GM23338 (cell line): Measurements from ENCODE around the gene PLA2G4B.

ENCODE experiments used
- CREB1 ChIP-seq: fragments of 250-450 bp; sonication (Bioruptor Pico); IDR thresholded peaks from 2 replicates; pipeline ENCODE4 v1.5.0; 2020; ENCODE audit warnings: low read depth, mild to moderate bottlenecking, moderate library complexity
- EZH2 ChIP-seq: fragments of 200-600 bp; sonication (generic); IDR thresholded peaks from one replicate; pipeline ENCODE4 v1.8.0; 2017; ENCODE audit warnings: antibody characterized with exemption, mild to moderate bottlenecking, low read depth; ENCODE audit not compliant: unreplicated experiment
- POLR2AphosphoS5 ChIP-seq: IDR thresholded peaks from 2 replicates; pipeline ENCODE4 v1.6.1; 2016; ENCODE audit warnings: antibody characterized with exemption, low read depth
- STAT1 ChIP-seq: IDR thresholded peaks from one replicate; pipeline ENCODE4 v1.6.1; 2016; ENCODE audit warnings: antibody characterized with exemption; ENCODE audit not compliant: unreplicated experiment
- ZNF114 ChIP-seq: fragments of 250-450 bp; sonication (Bioruptor Pico); IDR thresholded peaks from 2 replicates; pipeline ENCODE4 v1.5.0; 2020; ENCODE audit warnings: mild to moderate bottlenecking, moderate library complexity
- TF ChIP-seq, protein P1 (sequence below), 2 experiments: fragments of 200-600 bp in 1 of 2; sonication (generic) in 1 of 2; conservative IDR thresholded peaks; 2 replicates each; pipeline versions ENCODE4 v1.5.1 to v1.6.1; 2016 to 2017; ENCODE audit warnings: antibody characterized with exemption in 2 of 2, low read depth in 2 of 2, mild to moderate bottlenecking in 2 of 2, moderate library complexity in 1 of 2
- TF ChIP-seq, protein P2 (sequence below): IDR thresholded peaks from one replicate; pipeline ENCODE4 v1.6.1; 2018; ENCODE audit warnings: antibody characterized with exemption; ENCODE audit not compliant: unreplicated experiment
- TF ChIP-seq, protein P3 (sequence below): IDR thresholded peaks from 2 replicates; pipeline ENCODE4 v1.6.1; 2016; ENCODE audit warnings: antibody characterized with exemption

DNA sequence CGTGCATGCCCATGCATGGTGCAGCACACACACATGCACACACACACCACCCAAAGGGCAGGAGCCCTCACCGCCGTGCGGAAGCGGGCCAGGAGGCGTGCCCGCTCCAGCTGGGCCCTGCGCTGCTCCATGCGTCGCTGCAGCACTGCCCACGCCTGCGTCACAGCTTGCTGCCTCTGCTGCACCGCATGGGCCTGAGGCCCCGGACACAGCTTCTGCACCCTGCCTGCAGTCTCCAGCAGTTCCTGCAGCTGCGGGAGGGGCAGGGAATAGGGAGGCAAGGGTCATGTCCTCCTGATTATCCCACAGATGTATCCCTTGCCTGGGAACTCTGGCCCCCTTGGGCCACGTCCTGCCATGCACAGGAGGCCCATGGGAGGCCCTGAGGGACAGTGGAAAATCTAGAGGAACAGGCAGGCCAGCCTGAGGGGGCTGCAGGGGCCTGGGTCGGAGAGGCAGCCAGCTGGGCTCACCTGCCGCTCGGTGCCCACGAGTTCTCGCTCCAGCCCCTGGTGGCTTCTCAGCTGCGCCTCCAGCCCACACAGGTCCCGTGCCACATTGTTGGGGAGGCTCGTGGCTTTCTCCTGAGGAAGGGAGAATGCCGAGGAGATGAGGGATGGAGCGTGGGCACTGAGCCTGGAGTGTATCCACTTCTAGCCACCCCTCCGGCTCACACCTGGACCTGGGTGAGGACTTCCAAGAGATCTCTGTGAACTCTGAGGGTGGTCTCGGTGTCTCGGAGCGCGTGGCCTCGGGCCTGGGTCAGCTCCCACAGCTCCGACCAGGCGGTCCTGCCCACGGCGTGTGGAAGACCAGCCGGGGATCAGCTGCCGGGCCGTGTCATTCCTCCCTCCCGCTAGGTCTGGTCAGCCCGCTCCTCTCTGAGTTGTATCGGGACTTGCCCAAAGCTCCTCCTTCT is 31.4 kb downstream of the PLA2G4B start:
- TF ChIP-seq, protein P1, sequence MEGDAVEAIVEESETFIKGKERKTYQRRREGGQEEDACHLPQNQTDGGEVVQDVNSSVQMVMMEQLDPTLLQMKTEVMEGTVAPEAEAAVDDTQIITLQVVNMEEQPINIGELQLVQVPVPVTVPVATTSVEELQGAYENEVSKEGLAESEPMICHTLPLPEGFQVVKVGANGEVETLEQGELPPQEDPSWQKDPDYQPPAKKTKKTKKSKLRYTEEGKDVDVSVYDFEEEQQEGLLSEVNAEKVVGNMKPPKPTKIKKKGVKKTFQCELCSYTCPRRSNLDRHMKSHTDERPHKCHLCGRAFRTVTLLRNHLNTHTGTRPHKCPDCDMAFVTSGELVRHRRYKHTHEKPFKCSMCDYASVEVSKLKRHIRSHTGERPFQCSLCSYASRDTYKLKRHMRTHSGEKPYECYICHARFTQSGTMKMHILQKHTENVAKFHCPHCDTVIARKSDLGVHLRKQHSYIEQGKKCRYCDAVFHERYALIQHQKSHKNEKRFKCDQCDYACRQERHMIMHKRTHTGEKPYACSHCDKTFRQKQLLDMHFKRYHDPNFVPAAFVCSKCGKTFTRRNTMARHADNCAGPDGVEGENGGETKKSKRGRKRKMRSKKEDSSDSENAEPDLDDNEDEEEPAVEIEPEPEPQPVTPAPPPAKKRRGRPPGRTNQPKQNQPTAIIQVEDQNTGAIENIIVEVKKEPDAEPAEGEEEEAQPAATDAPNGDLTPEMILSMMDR (conservative IDR thresholded peaks at IDR 0.05; ENCODE audit: low read depth in 2 of 2): no peak
- TF ChIP-seq POLR2AphosphoS5 (no peak), EZH2 (no peak), STAT1 (no peak), CREB1 (CRISPR knock-in tag) (no peak), ZNF114 (CRISPR knock-in tag) (no peak)
- TF ChIP-seq, protein P2, sequence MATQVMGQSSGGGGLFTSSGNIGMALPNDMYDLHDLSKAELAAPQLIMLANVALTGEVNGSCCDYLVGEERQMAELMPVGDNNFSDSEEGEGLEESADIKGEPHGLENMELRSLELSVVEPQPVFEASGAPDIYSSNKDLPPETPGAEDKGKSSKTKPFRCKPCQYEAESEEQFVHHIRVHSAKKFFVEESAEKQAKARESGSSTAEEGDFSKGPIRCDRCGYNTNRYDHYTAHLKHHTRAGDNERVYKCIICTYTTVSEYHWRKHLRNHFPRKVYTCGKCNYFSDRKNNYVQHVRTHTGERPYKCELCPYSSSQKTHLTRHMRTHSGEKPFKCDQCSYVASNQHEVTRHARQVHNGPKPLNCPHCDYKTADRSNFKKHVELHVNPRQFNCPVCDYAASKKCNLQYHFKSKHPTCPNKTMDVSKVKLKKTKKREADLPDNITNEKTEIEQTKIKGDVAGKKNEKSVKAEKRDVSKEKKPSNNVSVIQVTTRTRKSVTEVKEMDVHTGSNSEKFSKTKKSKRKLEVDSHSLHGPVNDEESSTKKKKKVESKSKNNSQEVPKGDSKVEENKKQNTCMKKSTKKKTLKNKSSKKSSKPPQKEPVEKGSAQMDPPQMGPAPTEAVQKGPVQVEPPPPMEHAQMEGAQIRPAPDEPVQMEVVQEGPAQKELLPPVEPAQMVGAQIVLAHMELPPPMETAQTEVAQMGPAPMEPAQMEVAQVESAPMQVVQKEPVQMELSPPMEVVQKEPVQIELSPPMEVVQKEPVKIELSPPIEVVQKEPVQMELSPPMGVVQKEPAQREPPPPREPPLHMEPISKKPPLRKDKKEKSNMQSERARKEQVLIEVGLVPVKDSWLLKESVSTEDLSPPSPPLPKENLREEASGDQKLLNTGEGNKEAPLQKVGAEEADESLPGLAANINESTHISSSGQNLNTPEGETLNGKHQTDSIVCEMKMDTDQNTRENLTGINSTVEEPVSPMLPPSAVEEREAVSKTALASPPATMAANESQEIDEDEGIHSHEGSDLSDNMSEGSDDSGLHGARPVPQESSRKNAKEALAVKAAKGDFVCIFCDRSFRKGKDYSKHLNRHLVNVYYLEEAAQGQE: no peak
- TF ChIP-seq, protein P3, sequence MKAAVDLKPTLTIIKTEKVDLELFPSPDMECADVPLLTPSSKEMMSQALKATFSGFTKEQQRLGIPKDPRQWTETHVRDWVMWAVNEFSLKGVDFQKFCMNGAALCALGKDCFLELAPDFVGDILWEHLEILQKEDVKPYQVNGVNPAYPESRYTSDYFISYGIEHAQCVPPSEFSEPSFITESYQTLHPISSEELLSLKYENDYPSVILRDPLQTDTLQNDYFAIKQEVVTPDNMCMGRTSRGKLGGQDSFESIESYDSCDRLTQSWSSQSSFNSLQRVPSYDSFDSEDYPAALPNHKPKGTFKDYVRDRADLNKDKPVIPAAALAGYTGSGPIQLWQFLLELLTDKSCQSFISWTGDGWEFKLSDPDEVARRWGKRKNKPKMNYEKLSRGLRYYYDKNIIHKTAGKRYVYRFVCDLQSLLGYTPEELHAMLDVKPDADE: no peak
